ENCODE measurements around the gene NDUFB3. TPM values are rescaled to one million over a fixed set of nuclear protein-coding genes. Genes with fewer than 3 reads are reported as not detected.

The NDUFB3 gene
- total and polyA plus RNA-seq, 4 donors = 34.2 to 177 (median 53.2) TPM

DNA sequence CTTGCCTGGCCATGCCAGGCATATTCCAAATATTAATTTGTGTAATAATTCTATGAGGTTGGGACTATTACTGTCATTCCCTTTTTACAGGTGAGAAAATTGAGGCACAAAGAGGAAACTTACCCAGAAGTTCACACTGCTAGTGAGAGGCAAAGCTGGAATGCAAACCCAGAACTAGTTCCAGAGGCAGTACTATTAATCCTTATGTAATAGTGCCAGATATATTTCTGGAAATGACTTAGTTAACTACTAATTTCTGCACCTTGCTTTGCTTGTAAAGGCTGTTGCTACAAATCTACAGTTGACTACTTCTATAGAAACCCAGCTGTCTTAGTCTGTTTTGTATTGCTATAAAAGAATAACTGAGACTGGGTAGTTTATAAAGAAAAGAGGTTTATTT, 38.8 kb downstream of the NDUFB3 start:
- Histone ChIP-seq H3K4me1 (ENCODE audit: control insufficient read depth in 4 of 4, insufficient read depth in 4 of 4, low read length in 3 of 4) (peaks cover 0 to 9% (median 7%) of the 10 kb centered on the region in 4 donors), H3K27me3 (ENCODE audit: control insufficient read depth in 4 of 4, insufficient read depth in 4 of 4, low read length in 3 of 4) (no peaks in the 10 kb centered on the region), H3K4me3 (ENCODE audit: low read depth in 1 of 3, low read length in 3 of 3) (no peak overlapping the region), H3K27ac (ENCODE audit: low read depth in 1 of 2, low read length in 2 of 2) (no peak overlapping the region), H3K9ac (ENCODE audit: low read depth in 1 of 2, low read length in 2 of 2) (no peak overlapping the region), H3K36me3 (ENCODE audit: control insufficient read depth in 4 of 4, insufficient read depth in 3 of 4, low read depth in 1 of 4, low read length in 3 of 4) (no peaks in the 10 kb centered on the region), H3K9me3 (ENCODE audit: control insufficient read depth in 4 of 4, low read length in 3 of 4) (no peaks in the 10 kb centered on the region)
- DNase-seq (ENCODE audit: low spot score) = no peak
- TF ChIP-seq HNF4A (conservative IDR thresholded peaks at IDR 0.05) (no peak), JUND (IDR thresholded peaks at IDR 0.05) (no peak), RAD21 (IDR thresholded peaks at IDR 0.05) (no peak), SP1 (IDR thresholded peaks at IDR 0.05) (no peak), GABPA (IDR thresholded peaks at IDR 0.05 in 1 of 2, conservative IDR thresholded peaks at IDR 0.05 in 1 of 2) (no peak), FOXA2 (IDR thresholded peaks at IDR 0.05) (no peak), NR2F2 (IDR thresholded peaks at IDR 0.05) (no peak), YY1 (IDR thresholded peaks at IDR 0.05) (no peak), HNF4G (IDR thresholded peaks at IDR 0.05) (no peak), RXRA (IDR thresholded peaks at IDR 0.05) (no peak), TAF1 (conservative IDR thresholded peaks at IDR 0.05) (no peak), FOXA1 (IDR thresholded peaks at IDR 0.05) (no peak), EGR1 (IDR thresholded peaks at IDR 0.05; ENCODE audit: low read depth in 2 of 2) (no peak)
- TF ChIP-seq, protein P1, sequence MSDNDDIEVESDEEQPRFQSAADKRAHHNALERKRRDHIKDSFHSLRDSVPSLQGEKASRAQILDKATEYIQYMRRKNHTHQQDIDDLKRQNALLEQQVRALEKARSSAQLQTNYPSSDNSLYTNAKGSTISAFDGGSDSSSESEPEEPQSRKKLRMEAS (IDR thresholded peaks at IDR 0.05) = no peak
- TF ChIP-seq, protein P2, sequence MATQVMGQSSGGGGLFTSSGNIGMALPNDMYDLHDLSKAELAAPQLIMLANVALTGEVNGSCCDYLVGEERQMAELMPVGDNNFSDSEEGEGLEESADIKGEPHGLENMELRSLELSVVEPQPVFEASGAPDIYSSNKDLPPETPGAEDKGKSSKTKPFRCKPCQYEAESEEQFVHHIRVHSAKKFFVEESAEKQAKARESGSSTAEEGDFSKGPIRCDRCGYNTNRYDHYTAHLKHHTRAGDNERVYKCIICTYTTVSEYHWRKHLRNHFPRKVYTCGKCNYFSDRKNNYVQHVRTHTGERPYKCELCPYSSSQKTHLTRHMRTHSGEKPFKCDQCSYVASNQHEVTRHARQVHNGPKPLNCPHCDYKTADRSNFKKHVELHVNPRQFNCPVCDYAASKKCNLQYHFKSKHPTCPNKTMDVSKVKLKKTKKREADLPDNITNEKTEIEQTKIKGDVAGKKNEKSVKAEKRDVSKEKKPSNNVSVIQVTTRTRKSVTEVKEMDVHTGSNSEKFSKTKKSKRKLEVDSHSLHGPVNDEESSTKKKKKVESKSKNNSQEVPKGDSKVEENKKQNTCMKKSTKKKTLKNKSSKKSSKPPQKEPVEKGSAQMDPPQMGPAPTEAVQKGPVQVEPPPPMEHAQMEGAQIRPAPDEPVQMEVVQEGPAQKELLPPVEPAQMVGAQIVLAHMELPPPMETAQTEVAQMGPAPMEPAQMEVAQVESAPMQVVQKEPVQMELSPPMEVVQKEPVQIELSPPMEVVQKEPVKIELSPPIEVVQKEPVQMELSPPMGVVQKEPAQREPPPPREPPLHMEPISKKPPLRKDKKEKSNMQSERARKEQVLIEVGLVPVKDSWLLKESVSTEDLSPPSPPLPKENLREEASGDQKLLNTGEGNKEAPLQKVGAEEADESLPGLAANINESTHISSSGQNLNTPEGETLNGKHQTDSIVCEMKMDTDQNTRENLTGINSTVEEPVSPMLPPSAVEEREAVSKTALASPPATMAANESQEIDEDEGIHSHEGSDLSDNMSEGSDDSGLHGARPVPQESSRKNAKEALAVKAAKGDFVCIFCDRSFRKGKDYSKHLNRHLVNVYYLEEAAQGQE (IDR thresholded peaks at IDR 0.05) = no peak
- TF ChIP-seq, protein P3, sequence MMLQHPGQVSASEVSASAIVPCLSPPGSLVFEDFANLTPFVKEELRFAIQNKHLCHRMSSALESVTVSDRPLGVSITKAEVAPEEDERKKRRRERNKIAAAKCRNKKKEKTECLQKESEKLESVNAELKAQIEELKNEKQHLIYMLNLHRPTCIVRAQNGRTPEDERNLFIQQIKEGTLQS (IDR thresholded peaks at IDR 0.05) = no peak
- TF ChIP-seq, protein P4, sequence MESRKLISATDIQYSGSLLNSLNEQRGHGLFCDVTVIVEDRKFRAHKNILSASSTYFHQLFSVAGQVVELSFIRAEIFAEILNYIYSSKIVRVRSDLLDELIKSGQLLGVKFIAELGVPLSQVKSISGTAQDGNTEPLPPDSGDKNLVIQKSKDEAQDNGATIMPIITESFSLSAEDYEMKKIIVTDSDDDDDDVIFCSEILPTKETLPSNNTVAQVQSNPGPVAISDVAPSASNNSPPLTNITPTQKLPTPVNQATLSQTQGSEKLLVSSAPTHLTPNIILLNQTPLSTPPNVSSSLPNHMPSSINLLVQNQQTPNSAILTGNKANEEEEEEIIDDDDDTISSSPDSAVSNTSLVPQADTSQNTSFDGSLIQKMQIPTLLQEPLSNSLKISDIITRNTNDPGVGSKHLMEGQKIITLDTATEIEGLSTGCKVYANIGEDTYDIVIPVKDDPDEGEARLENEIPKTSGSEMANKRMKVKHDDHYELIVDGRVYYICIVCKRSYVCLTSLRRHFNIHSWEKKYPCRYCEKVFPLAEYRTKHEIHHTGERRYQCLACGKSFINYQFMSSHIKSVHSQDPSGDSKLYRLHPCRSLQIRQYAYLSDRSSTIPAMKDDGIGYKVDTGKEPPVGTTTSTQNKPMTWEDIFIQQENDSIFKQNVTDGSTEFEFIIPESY (IDR thresholded peaks at IDR 0.05) = no peak
- TF ChIP-seq, protein P5, sequence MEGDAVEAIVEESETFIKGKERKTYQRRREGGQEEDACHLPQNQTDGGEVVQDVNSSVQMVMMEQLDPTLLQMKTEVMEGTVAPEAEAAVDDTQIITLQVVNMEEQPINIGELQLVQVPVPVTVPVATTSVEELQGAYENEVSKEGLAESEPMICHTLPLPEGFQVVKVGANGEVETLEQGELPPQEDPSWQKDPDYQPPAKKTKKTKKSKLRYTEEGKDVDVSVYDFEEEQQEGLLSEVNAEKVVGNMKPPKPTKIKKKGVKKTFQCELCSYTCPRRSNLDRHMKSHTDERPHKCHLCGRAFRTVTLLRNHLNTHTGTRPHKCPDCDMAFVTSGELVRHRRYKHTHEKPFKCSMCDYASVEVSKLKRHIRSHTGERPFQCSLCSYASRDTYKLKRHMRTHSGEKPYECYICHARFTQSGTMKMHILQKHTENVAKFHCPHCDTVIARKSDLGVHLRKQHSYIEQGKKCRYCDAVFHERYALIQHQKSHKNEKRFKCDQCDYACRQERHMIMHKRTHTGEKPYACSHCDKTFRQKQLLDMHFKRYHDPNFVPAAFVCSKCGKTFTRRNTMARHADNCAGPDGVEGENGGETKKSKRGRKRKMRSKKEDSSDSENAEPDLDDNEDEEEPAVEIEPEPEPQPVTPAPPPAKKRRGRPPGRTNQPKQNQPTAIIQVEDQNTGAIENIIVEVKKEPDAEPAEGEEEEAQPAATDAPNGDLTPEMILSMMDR (IDR thresholded peaks at IDR 0.05; ENCODE audit: low read depth, low read length, missing input control) = no peak
